Inferior parietal cortex (tissue), 1 donor: ENCODE data around the gene CELF1.

Experiments used
- DNase-seq: peaks from one replicate; pipeline ENCODE4 v3.0.0-alpha.2; 2016; ENCODE audit errors: extremely low spot score

Gene CELF1

DNA sequence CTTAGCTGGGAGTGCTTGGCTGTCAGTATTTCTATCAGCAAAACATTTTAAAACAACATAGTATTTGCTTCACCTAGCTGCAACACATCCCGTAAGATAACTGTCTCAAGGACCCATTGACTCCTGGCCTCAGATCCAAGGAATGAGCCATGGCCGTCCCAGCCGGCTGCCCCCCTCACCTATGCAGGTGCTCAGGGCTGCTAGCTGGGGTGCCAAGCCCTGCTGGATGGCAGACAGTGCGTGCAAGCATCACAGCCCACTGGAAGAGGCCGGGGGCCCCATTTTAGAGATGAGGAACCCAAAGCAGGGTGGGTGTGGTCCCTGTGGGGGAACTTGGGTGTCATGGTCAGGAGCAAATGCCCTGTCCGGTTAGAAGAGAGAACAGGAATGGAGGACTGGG is 135.2 kb downstream of the CELF1 start:
- DNase-seq = no peak

DNA sequence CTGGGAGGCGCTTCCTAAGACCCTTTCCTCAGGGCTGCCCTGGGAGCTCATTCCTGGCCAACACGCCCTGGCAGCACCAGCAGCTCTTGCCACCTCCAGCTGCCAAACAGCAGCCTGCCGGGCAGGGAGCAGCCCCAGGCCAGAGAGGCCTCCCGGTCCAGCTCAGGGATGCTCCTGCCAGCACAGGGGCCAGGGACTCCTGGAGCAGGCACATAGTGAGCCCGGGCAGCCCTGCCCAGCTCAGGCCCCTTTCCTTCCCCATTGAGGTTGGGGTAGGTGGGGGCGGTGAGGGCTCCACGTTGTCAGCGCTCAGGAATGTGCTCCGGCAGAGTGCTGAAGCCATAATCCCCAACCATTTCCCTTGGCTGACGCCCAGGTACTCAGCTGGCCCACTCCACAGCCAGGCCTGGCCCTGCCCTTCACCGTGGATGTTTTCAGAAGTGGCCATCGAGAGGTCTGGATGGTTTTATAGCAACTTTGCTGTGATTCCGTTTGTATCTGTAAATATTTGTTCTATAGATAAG is 136.9 kb downstream of the CELF1 start:
- no peak for DNase-seq
